Measurements from ENCODE around the gene TCF19.

The TCF19 gene

DNA sequence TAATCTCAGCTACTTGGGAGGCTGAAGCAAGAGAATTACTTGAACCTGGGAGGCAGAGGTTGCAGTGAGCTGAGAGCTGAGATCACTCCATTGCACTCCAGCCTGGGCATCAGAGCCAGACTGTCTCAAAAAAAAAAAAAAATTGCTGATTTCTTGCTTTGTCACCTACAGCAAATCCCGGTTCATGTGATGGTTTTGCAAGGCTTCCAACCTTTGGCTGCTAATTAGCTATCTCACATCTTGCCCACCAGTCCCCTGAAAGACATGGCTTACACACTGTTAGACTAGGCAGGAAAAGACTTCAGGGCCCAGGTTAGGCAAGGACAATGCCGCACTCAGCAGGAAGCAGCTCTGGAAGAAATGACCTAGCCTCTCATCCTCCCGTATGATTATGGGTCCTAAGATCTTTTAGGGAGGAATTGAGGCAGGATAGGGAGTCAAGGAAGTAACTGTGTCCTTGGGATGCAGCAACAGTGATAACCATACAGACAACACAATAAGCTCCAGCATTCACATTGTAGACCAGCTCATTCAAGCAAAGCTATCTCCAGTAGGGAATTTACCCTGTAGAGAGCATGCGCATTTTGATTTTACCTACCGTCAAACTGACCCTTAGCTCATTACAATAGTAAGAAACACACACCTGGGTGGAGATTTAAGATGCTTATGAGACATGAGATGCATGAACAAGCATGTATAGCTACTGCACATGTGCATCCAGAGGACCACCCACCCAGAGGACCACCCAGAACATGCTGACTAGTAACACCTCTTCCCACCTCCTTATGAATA lies 52.5 kb downstream of the TCF19 start:
- no peak for DNase-seq

Measured in stimulated activated naive CD4-positive, alpha-beta T cell (primary cell).